C4-2B (cell line): ENCODE data around the gene MUC21.

Experiments
- H3K27ac ChIP-seq: fragments of 450-650 bp; 2 replicates; pipeline ENCODE4 v1.5.1; 2017
- ZFX ChIP-seq: fragments of 450-650 bp; IDR thresholded peaks from 2 replicates; pipeline ENCODE4 v1.6.1; 2017
- TF ChIP-seq, protein P1 (sequence below): fragments of 450-650 bp; conservative IDR thresholded peaks from 2 replicates; pipeline ENCODE4 v1.5.1; 2017; ENCODE audit warnings: mild to moderate bottlenecking

The MUC21 gene

GRCh38 chr6:31001281-31001888 lies 17.9 kb downstream of the MUC21 start:
- no peak overlapping the region for H3K27ac ChIP-seq
- TF ChIP-seq, protein P1, sequence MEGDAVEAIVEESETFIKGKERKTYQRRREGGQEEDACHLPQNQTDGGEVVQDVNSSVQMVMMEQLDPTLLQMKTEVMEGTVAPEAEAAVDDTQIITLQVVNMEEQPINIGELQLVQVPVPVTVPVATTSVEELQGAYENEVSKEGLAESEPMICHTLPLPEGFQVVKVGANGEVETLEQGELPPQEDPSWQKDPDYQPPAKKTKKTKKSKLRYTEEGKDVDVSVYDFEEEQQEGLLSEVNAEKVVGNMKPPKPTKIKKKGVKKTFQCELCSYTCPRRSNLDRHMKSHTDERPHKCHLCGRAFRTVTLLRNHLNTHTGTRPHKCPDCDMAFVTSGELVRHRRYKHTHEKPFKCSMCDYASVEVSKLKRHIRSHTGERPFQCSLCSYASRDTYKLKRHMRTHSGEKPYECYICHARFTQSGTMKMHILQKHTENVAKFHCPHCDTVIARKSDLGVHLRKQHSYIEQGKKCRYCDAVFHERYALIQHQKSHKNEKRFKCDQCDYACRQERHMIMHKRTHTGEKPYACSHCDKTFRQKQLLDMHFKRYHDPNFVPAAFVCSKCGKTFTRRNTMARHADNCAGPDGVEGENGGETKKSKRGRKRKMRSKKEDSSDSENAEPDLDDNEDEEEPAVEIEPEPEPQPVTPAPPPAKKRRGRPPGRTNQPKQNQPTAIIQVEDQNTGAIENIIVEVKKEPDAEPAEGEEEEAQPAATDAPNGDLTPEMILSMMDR, result no peak
- no peak for TF ChIP-seq ZFX

GRCh38 chr6:31002471-31002870 lies 19.0 kb downstream of the MUC21 start:
- TF ChIP-seq, protein P1, result no peak
- TF ChIP-seq ZFX, result no peak
- no peak overlapping the region for H3K27ac ChIP-seq

DNA sequence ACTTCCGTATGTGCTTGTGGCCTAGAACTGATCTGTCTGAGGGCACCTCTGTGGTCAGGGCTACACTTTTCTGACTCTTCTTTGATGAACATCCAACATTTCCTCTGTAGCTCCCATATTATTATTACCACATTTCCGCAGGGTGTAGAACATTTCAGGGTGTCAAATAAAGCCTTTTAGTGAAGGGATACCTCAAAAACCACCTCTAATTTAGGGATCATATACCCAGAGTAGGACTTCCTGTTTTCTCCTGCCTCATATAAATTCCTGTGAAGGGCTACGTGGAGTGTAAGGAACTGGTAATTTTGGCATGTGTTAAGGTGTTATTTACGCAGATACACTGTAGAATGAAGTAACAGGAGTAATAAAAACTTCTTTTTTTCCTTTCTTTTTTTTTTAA lies 21.3 kb downstream of the MUC21 start:
- H3K27ac ChIP-seq, result no peak overlapping the region
- TF ChIP-seq ZFX, result no peak
- TF ChIP-seq, protein P1, result no peak

- TF ChIP-seq, protein P1, result no peak
- TF ChIP-seq ZFX, result no peak
Measured at GRCh38 chr6:31005249-31006020, 21.9 kb downstream of the MUC21 start.

DNA sequence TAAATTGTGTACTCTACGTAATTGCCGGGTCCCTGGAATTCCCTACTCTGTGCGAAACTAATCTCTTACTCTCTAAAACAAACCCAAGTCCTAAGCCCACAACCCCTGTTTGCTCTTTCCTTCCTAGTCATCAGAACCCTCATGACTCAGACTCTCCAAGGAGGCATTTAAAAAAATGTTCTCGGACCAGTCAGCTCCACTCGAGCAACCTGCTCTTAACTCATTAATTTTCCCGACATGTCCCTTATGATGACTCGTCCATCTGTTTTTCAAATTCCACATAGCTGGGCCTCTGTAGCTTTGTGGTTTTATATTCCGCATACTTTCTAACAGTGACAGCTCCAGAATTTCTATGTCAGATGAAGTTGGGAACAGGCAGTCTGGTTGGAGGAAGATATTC lies 24.2 kb downstream of the MUC21 start:
- TF ChIP-seq ZFX, result no peak
- TF ChIP-seq, protein P1, result no peak
- no peak overlapping the region for H3K27ac ChIP-seq

More at GRCh38 chr6:31005249-31006020, 21.9 kb downstream of the MUC21 start:
- no peak overlapping the region for H3K27ac ChIP-seq

GRCh38 chr6:31008165-31008564 lies 24.6 kb downstream of the MUC21 start:
- no peak overlapping the region for H3K27ac ChIP-seq
- TF ChIP-seq ZFX, result no peak
- TF ChIP-seq, protein P1, result no peak

DNA sequence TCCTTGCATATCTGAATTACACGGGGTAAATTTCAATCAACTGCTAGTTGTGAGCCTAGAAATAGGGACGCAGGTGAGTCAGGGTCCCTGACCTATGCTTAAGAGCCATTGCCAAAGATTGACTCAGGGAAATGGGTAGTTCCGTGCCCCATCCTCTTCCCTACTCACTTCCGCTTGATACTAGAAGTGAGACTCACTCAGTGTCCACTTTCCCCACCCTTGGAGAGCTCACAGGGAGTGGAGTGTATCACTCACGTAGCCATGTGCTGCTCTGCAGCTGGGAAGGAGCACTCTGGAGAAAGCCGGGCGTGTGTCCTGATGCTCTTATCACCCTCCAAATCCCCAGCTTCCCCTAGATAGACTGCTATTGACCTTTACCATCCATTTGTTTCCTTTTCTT lies 26.2 kb downstream of the MUC21 start:
- TF ChIP-seq, protein P1, result no peak
- no peak for TF ChIP-seq ZFX
- H3K27ac ChIP-seq, result no peak overlapping the region
